Stomach (tissue), 9 donors: Measurements from ENCODE around the gene PMEPA1. TPM values are rescaled to one million over a fixed set of nuclear protein-coding genes. Genes with fewer than 3 reads are reported as not detected.
A peak's percentile ranks its signal among the peaks of the same experiment; 100 is the strongest.

ENCODE experiments used
- DNase-seq, 2 donors: peaks; one replicate each; pipeline versions ENCODE4 v3.0.0 to v3.0.0-alpha.2; 2013 to 2019
- H3K27ac ChIP-seq, 5 donors: fragments of 200-600 bp in 4 of 5; sonication (generic) in 4 of 5; one replicate each; pipeline ENCODE4 v1.5.1; 2013 to 2019; ENCODE audit warnings: mild to moderate bottlenecking in 1 of 5, moderate library complexity in 1 of 5
- H3K27me3 ChIP-seq, 3 donors: fragments of 200-600 bp; sonication (generic); one replicate each; pipeline ENCODE4 v1.5.1; 2017 to 2019; ENCODE audit warnings: mixed run types in 1 of 3
- H3K36me3 ChIP-seq, 4 donors: fragments of 200-600 bp; sonication (generic); 1 replicate in 3 of 4; 2 replicates in 1 of 4; pipeline ENCODE4 v1.5.1; 2016 to 2019
- H3K4me1 ChIP-seq, 4 donors: fragments of 200-600 bp; sonication (generic); one replicate each; pipeline ENCODE4 v1.5.1; 2016 to 2019
- H3K4me3 ChIP-seq, 4 donors: fragments of 200-600 bp; sonication (generic) in 3 of 4; one replicate each; pipeline ENCODE4 v1.5.1; 2016 to 2019; ENCODE audit warnings: mild to moderate bottlenecking in 1 of 4
- H3K9me3 ChIP-seq, 4 donors: fragments of 200-600 bp; sonication (generic); one replicate each; pipeline ENCODE4 v1.5.1; 2016 to 2019
- CTCF ChIP-seq, 7 experiments: fragments of 450-650 bp in 4 of 7; fragments of 200-600 bp in 3 of 7; sonication (generic) in 3 of 7; IDR thresholded peaks; one replicate each; pipeline ENCODE4 v1.5.1; 2016 to 2019; ENCODE audit warnings: antibody characterized with exemption in 7 of 7, control low read depth in 2 of 7, mild to moderate bottlenecking in 1 of 7
- EP300 ChIP-seq: sonication (generic); formaldehyde crosslinking; IDR thresholded peaks from one replicate; pipeline ENCODE4 v1.6.1; 2017; ENCODE audit warnings: antibody characterized with exemption
- POLR2A ChIP-seq, 4 donors: fragments of 450-650 bp; IDR thresholded peaks; one replicate each; pipeline ENCODE4 v1.6.1; 2016; ENCODE audit warnings: antibody characterized with exemption in 4 of 4, control low read depth in 2 of 4, mild to moderate bottlenecking in 1 of 4, moderate library complexity in 1 of 4
- POLR2AphosphoS5 ChIP-seq, 3 donors: sonication (generic); formaldehyde crosslinking; IDR thresholded peaks; one replicate each; pipeline ENCODE4 v1.6.1; 2016; ENCODE audit warnings: antibody characterized with exemption in 3 of 3
- WGBS, 5 donors: extraction: QIAGEN DNeasy Blood & Tissue Kit in 3 of 5; methylation state at CpG; one replicate each; pipeline versions ENCODE4 v1.1.5 to v1.1.7; 2013 to 2018; 5-methylcytosine and 5-hydroxymethylcytosine counted together
- intact Hi-C: fragments of 100-400 bp; cut with DNase I; formaldehyde crosslinking; loops from one replicate; pipeline ENCODE4 v1.15.1; 2023; ENCODE audit warnings: low total_unique reads
- polyA plus RNA-seq, 3 donors: library from polyadenylated mRNA; stranded (reverse); fragments of 200-250 nt; gene quantifications; one replicate each; pipeline ENCODE4 v1.2.3, GENCODE V29; 2013
- total RNA-seq, 5 donors: library from RNA; depleted of rRNA; stranded (reverse); fragments of >200 nt; gene quantifications; one replicate each; pipeline versions ENCODE4 v1.1.0 to v1.2.3, GENCODE V29; 2014 to 2016
- donor health status: healthy with polysubstance abuse.
- donor health status: Bipolar disorder and iron deficiency.
- donor health status: healthy.

PMEPA1 gene
- total and polyA plus RNA-seq, 8 donors: 5.3 to 17.2 (median 8.0) TPM; not detected in 1

GRCh38 chr20:57614490-57615444 is 95.0 kb downstream of the PMEPA1 start:
- Histone ChIP-seq H3K27ac (no peak overlapping the region), H3K9me3 (no peaks in the 10 kb centered on the region), H3K4me3 (no peak overlapping the region), H3K4me1 (peaks cover 0 to 12% (median 0%) of the 10 kb centered on the region in 4 donors), H3K36me3 (peaks cover 0 to 3% (median 0%) of the 10 kb centered on the region in 4 donors), H3K27me3 (peaks cover 0 to 24% (median 0%) of the 10 kb centered on the region in 3 donors)
- no peak for DNase-seq
- 87 to 92% (median 90%) methylated on average over 14 to 16 of the region's 16 CpGs for WGBS, 5 donors
- TF ChIP-seq POLR2AphosphoS5 (IDR thresholded peaks at IDR 0.05): no peak
- intact Hi-C loops: no loop called here

- Histone ChIP-seq H3K4me1 (peaks cover 0 to 7% (median 0%) of the 10 kb centered on the region in 4 donors), H3K9me3 (no peaks in the 10 kb centered on the region), H3K4me3 (no peak overlapping the region), H3K27ac (no peak overlapping the region), H3K27me3 (peaks cover 0 to 36% (median 0%) of the 10 kb centered on the region in 3 donors), H3K36me3 (peaks cover 0 to 3% (median 0%) of the 10 kb centered on the region in 4 donors)
- TF ChIP-seq EP300: no peak
- no peak for TF ChIP-seq CTCF (IDR thresholded peaks at IDR 0.05)
- TF ChIP-seq POLR2AphosphoS5 (IDR thresholded peaks at IDR 0.05): no peak
- no peak for TF ChIP-seq POLR2A (IDR thresholded peaks at IDR 0.05)
- no peak for DNase-seq
- intact Hi-C loops: no loop called here
- 75 to 85% (median 83%) methylated on average over 10 to 12 of the region's 12 CpGs for WGBS, 5 donors
Observed at GRCh38 chr20:57613481-57613921, 96.3 kb downstream of the PMEPA1 start.

DNA sequence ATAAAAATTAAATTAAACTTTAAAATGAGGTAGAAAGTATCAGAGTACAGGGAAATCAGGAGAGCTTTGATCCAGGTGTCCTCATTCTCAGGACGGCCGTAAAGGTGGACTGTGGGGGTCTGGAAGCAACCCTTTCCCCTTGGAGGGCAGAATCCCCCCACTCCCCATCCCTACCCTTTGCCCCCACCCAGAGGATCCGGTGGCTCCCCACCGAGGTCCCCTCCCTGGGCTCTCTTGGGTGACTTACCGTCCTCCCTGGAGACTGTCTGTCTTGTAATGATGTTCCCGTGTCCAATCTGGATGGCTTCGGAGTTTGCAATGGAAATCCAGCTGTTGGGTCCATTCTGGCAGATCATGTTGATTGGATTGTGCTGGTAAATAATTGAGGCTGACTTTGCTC is 96.9 kb downstream of the PMEPA1 start:
- Histone ChIP-seq H3K4me1 (peaks cover 0 to under 1% (median 0%) of the 10 kb centered on the region in 4 donors), H3K27ac (no peak overlapping the region), H3K4me3 (no peak overlapping the region), H3K27me3 (peaks cover 0 to 42% (median 0%) of the 10 kb centered on the region in 3 donors), H3K9me3 (no peaks in the 10 kb centered on the region), H3K36me3 (peaks cover 0 to 3% (median 0%) of the 10 kb centered on the region in 4 donors)
- DNase-seq: no peak
- intact Hi-C loops: no loop called here
- no peak for TF ChIP-seq POLR2AphosphoS5 (IDR thresholded peaks at IDR 0.05)
- TF ChIP-seq EP300: no peak
- no peak for TF ChIP-seq CTCF (IDR thresholded peaks at IDR 0.05)
- TF ChIP-seq POLR2A (IDR thresholded peaks at IDR 0.05): no peak
- WGBS, 5 donors: 78 to 89% (median 87%) methylated on average over 7 of the region's 7 CpGs

DNA sequence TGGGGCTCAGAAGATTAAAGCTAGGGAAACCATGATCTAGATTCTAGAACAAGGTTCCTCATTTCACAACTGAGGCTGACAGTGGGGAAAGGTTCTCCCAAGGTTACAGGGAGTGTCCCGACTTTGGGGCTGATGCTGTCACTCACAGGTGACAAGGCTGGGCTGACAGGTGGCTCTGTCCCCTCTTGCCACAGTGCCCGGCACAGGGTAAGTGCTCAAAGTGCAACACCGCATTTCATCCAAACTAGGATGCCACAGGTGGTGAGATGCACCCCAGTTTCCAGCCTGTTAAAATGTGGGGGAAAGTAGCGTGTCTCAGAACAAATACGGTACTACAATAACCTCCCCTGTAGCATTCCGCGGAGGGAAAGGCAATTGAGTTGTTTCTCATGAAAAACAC is 97.4 kb downstream of the PMEPA1 start:
- peak in 1 of 2 donors; percentile 10 for DNase-seq
- TF ChIP-seq POLR2AphosphoS5 (IDR thresholded peaks at IDR 0.05) (no peak), EP300 (no peak), POLR2A (IDR thresholded peaks at IDR 0.05) (no peak)
- Histone ChIP-seq H3K4me3 (no peak overlapping the region), H3K36me3 (peaks cover 0 to 3% (median 0%) of the 10 kb centered on the region in 4 donors), H3K27me3 (peaks cover 0 to 43% (median 0%) of the 10 kb centered on the region in 3 donors), H3K4me1 (no peaks in the 10 kb centered on the region), H3K27ac (no peak overlapping the region), H3K9me3 (no peaks in the 10 kb centered on the region)
- intact Hi-C loops: no loop called here
- WGBS, 5 donors: 83 to 91% (median 88%) methylated on average over 7 of the region's 7 CpGs

- Histone ChIP-seq H3K4me1 (no peaks in the 10 kb centered on the region), H3K27ac (no peak overlapping the region), H3K4me3 (no peak overlapping the region), H3K27me3 (peaks cover 0 to 40% (median 0%) of the 10 kb centered on the region in 3 donors), H3K36me3 (peaks cover 0 to 3% (median 0%) of the 10 kb centered on the region in 4 donors), H3K9me3 (no peaks in the 10 kb centered on the region)
- DNase-seq: no peak
- no peak for TF ChIP-seq POLR2AphosphoS5 (IDR thresholded peaks at IDR 0.05)
- no peak for TF ChIP-seq POLR2A (IDR thresholded peaks at IDR 0.05)
- no peak for TF ChIP-seq EP300
- no peak for TF ChIP-seq CTCF (IDR thresholded peaks at IDR 0.05)
- intact Hi-C loops: no loop called here
- 63 to 75% (median 74%) methylated on average over 16 to 18 of the region's 18 CpGs for WGBS, 5 donors
Observed at GRCh38 chr20:57611586-57612311, 98.1 kb downstream of the PMEPA1 start.
